GM12878 (cell line): ENCODE results near the gene GPR153. TPM values are rescaled to one million over a fixed set of nuclear protein-coding genes. Genes with fewer than 3 reads are reported as not detected.

Experiments used
- ATAC-seq: fragments of 200-7000 bp; cut with Tn5 transposase; 3 replicates; pipeline ENCODE4 v1.9.1; 2020; ENCODE audit warnings: mild to moderate bottlenecking, moderate library complexity
- BruUV-seq: library from RNA; stranded (reverse); fragments of 400-500 nt; replicated peaks from 2 replicates; lab custom pipeline; 2021; lab: Mats Ljungman, UMichigan
- CTCF ChIA-PET: fragments of 300-600 bp; sonication (Branson Sonifier 250); formaldehyde crosslinking; extraction: SDS; loops from one replicate; lab custom pipeline; 2021; ENCODE audit warnings: inconsistent platforms; lab: Yijun Ruan, JAX
- POLR2A ChIA-PET: fragments of 350-600 bp; formaldehyde crosslinking; extraction: SDS; loops from one replicate; lab custom pipeline; 2021; ENCODE audit warnings: inconsistent platforms; lab: Charles Lee
- RAD21 ChIA-PET: fragments of 300-600 bp; sonication (Branson Sonifier 250); formaldehyde crosslinking; loops from one replicate; lab custom pipeline; 2023; ENCODE audit warnings: antibody characterized with exemption; ENCODE audit not compliant: unreplicated experiment; lab: Charles Lee
- SMC1A ChIA-PET: fragments of 300-600 bp; sonication (Branson Sonifier 250); formaldehyde crosslinking; loops from one replicate; lab custom pipeline; 2023; ENCODE audit not compliant: unreplicated experiment, uncharacterized antibody; lab: Charles Lee
- DNase-seq: peaks from one replicate; pipeline ENCODE4 v3.0.0-alpha.2; 2011; ENCODE audit warnings: low read depth, low spot score
- FAIRE-seq: peaks from 3 replicates; lab custom pipeline; 2011; peaks lifted over from hg19 to GRCh38; lab: Jason Lieb, UNC
- H2AFZ ChIP-seq: 2 replicates; pipeline ENCODE4 v1.6.0; 2011; ENCODE audit warnings: low read depth, low read length, control low read depth; ENCODE audit not compliant: control insufficient read depth
- H3K27ac ChIP-seq: 2 replicates; pipeline ENCODE4 v1.5.1; 2011; ENCODE audit warnings: control low read depth; ENCODE audit not compliant: control insufficient read depth, insufficient read depth
- H3K27me3 ChIP-seq, 2 experiments: replicated peaks in 1 of 2; 2 replicates each; pipeline versions ENCODE4 v1.6.0 to v1.6.1; 2011; ENCODE audit warnings: low read length in 1 of 2; ENCODE audit not compliant: control insufficient read depth in 2 of 2, insufficient read depth in 2 of 2
- H3K36me3 ChIP-seq, 2 experiments: 2 replicates each; pipeline ENCODE4 v1.5.1; 2011; ENCODE audit warnings: low read length in 1 of 2; ENCODE audit not compliant: control insufficient read depth in 2 of 2, insufficient read depth in 2 of 2
- H3K4me1 ChIP-seq: 2 replicates; pipeline ENCODE4 v1.6.1; 2011; ENCODE audit warnings: mild to moderate bottlenecking, low read length, moderate library complexity, mixed read lengths; ENCODE audit not compliant: control insufficient read depth, insufficient read depth
- H3K4me2 ChIP-seq: 2 replicates; pipeline ENCODE4 v1.6.0; 2011; ENCODE audit warnings: control low read depth; ENCODE audit not compliant: control insufficient read depth, insufficient read depth
- H3K4me3 ChIP-seq: fragments of 200-600 bp; sonication (generic); 2 replicates; pipeline ENCODE4 v1.5.1; 2016
- H3K79me2 ChIP-seq: 2 replicates; pipeline ENCODE4 v1.6.0; 2011; ENCODE audit warnings: low read length; ENCODE audit not compliant: control insufficient read depth, insufficient read depth
- H3K9ac ChIP-seq: 2 replicates; pipeline ENCODE4 v1.8.0; 2011; ENCODE audit warnings: low read length, control low read depth, mixed read lengths; ENCODE audit not compliant: control insufficient read depth, insufficient read depth
- H3K9me3 ChIP-seq: replicated peaks from 3 replicates; pipeline ENCODE4 v1.5.1; 2011; ENCODE audit warnings: mild to moderate bottlenecking, low read length; ENCODE audit not compliant: control insufficient read depth, insufficient read depth
- H4K20me1 ChIP-seq: 2 replicates; pipeline ENCODE4 v1.6.0; 2011; ENCODE audit not compliant: control insufficient read depth, insufficient read depth
- EP300 ChIP-seq, 2 experiments: fragments of 150-350 bp in 1 of 2; IDR thresholded peaks; 2 replicates each; pipeline ENCODE4 v1.6.1; 2011 to 2012; ENCODE audit warnings: low read depth in 2 of 2, low read length in 2 of 2, borderline replicate concordance in 1 of 2, improper control_type of control experiment in 1 of 2, inconsistent platforms in 1 of 2; ENCODE audit not compliant: control insufficient read depth in 1 of 2
- EZH2 ChIP-seq: IDR thresholded peaks from 2 replicates; pipeline ENCODE4 v1.6.1; 2012; ENCODE audit warnings: low read depth, mild to moderate bottlenecking, control low read depth, inconsistent platforms, low read length, borderline replicate concordance; ENCODE audit not compliant: control insufficient read depth
- GATAD2B ChIP-seq: fragments of 450-650 bp; conservative IDR thresholded peaks from 2 replicates; pipeline ENCODE4 v1.6.1; 2017; ENCODE audit warnings: low read depth, mild to moderate bottlenecking, moderate library complexity
- JUND ChIP-seq: IDR thresholded peaks from 2 replicates; pipeline ENCODE4 v1.6.1; 2012; ENCODE audit warnings: low read depth, mild to moderate bottlenecking, low read length, improper control_type of control experiment, moderate library complexity
- LARP7 ChIP-seq: fragments of 450-650 bp; IDR thresholded peaks from 2 replicates; pipeline ENCODE4 v1.6.1; 2017; ENCODE audit warnings: mild to moderate bottlenecking
- SRF ChIP-seq, 2 experiments: IDR thresholded peaks; 2 replicates each; pipeline ENCODE4 v1.6.1; 2011; ENCODE audit warnings: low read depth in 2 of 2, low read length in 2 of 2, mild to moderate bottlenecking in 1 of 2, moderate library complexity in 1 of 2
- ZNF622 ChIP-seq: fragments of 450-650 bp; IDR thresholded peaks from 2 replicates; pipeline ENCODE4 v1.6.1; 2017; ENCODE audit warnings: mild to moderate bottlenecking, inconsistent platforms
- WGBS: methylation state at CpG from one replicate; pipeline ENCODE4 v1.1.6; 2016; ENCODE audit warnings: low lambda C conversion rate; ENCODE audit not compliant: insufficient replicate concordance, insufficient coverage; ENCODE audit errors: missing lambda C conversion rate; 5-methylcytosine and 5-hydroxymethylcytosine counted together
- in situ Hi-C: fragments of 300-500 bp; cut with MboI; formaldehyde crosslinking; loops from 9 replicates; pipeline ENCODE4 v1.14.3; 2018; ENCODE audit warnings: mixed read lengths
- intact Hi-C: fragments of 100-400 bp; cut with micrococcal nuclease; formaldehyde crosslinking; loops from one replicate; pipeline ENCODE4 v1.14.2; 2022; ENCODE audit not compliant: unreplicated experiment
- polyA plus RNA-seq, 11 experiments: library from polyadenylated mRNA; depleted of rRNA in 4 of 11; unstranded in 6 of 11; stranded (reverse) in 5 of 11; fragments of >200 nt; fragmentation: Nextera tagmentation in 4 of 11; fragmentation: Illumina TruSeq in 1 of 11; extraction: Ambion mirVana in 4 of 11; extraction: Trizol in 1 of 11; gene quantifications; 1 replicate in 1 of 11; 2 replicates in 10 of 11; pipeline versions ENCODE4 v1.2.1 to v1.2.3, GENCODE V29; 2011 to 2016; ENCODE audit warnings: inconsistent platforms in 2 of 11, missing spikeins in 2 of 11, low read depth in 1 of 11
- total RNA-seq, 4 experiments: library from RNA; depleted of rRNA in 3 of 4; stranded (reverse); fragments of >200 nt in 3 of 4; fragmentation: Illumina TruSeq in 1 of 4; extraction: Trizol in 1 of 4; gene quantifications; 2 replicates each; pipeline versions ENCODE4 v1.2.1 to v1.2.3, GENCODE V29; 2013 to 2021
- TF ChIP-seq, protein P1 (sequence below): fragments of 450-650 bp; IDR thresholded peaks from 2 replicates; pipeline ENCODE4 v1.6.1; 2016; ENCODE audit warnings: mild to moderate bottlenecking, moderate library complexity, borderline replicate concordance
- TF ChIP-seq, protein P2 (sequence below): fragments of 450-650 bp; IDR thresholded peaks from 2 replicates; pipeline ENCODE4 v1.6.1; 2018; ENCODE audit warnings: mild to moderate bottlenecking, low read depth, moderate library complexity; ENCODE audit not compliant: partially characterized antibody
- TF ChIP-seq, protein P3 (sequence below): fragments of 450-650 bp; IDR thresholded peaks from 2 replicates; pipeline ENCODE4 v1.6.1; 2016; ENCODE audit warnings: mild to moderate bottlenecking

Gene GPR153
- total and polyA plus RNA-seq, 10 of the 15 experiments (the other 5 are each of a cell fraction or from before 2014, with no cell fraction given): 0.04 to 2.2 (median 0.54) TPM

DNA sequence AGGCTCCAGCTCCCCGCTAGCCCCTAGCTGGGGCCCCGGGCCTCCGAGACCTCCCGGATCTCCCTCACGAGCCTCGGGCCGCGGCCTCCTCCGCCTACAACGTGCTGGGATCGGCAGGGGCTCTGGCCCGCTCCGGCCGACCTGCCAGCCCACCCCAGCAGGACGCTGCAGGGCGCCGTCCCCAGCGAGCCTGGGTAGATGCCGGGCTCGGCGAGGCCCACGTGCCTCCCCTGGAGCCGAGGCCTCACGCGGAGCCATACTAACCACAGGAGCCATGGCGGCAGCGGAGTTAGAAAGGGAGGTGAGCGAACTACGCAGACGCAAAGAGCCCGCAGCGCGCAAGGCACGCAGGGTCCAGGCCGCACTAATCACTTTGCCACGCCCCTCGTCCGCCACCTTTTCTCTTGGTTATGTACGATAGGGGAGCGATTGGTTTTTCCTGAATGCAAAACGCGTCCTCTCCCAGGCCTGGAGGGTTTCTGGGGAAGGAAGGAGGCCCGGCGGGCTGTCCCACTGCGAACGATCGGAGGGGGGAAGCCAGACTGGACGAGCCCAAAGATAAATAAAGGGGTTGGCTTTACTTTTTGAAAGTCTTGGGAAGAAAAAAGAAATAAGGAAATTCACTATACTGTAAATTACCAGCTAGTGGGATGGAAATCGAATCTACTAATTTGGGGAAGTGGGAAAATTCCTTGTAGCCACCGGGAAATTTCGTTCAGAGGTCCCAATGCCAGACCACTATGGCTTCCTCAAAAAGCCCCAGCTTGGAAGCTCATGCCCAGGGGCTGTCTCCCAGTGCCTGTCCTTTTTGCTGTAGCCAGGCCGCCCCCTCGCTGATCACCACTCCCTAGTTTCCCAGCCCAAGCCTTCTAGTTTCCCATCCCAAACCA lies 61.4 kb downstream of the GPR153 start, which contains the start of gene RPL22:
Gene RPL22, minus strand, starts transcription at position 298 of the 890 bp plus-strand sequence. Its CDS starts 22 bp downstream, at position 276.
- Histone ChIP-seq H3K4me2 (peak within 1 kb of the TSS; percentile 72), H4K20me1 (no peaks in the 10 kb centered on the region), H3K27me3 (no peaks in the 10 kb centered on the region), H3K4me3 (peak within 1 kb of the TSS; percentile 93), H3K4me1 (peaks cover 6% of the 10 kb centered on the region), H3K79me2 (peaks cover 48% of the 10 kb centered on the region), H3K9ac (peak within 1 kb of the TSS; percentile 100), H3K27ac (peak within 1 kb of the TSS; percentile 85), H2AFZ (peak within 1 kb of the TSS; percentile 88), H3K36me3 (peaks cover 2 to 15% of the 10 kb centered on the region in 2 experiments), H3K9me3 (no peaks in the 10 kb centered on the region)
- FAIRE-seq (peak; percentile 98), ATAC-seq (peak; percentile 99), DNase-seq (peak; percentile 94)
- ChIA-PET CTCF (interaction anchor here (0.6 to 2.9 kb wide), 8 partner anchors 10 to 206 kb away, joined by 3 to 9 read pairs (median 4); no protein-coding TSS in a partner anchor), POLR2A (interaction anchor here (0.6 to 1.1 kb wide), 2 partner anchors 57 to 195 kb away, joined by 3 read pairs; no protein-coding TSS in a partner anchor), RAD21 (interaction anchor here (0.6 to 1.1 kb wide), 2 partner anchors 13 to 206 kb away, joined by 3 to 6 read pairs; no protein-coding TSS in a partner anchor), SMC1A (interaction anchor here (0.6 kb wide), 1 partner anchor 12 kb away, joined by 3 read pairs; no protein-coding TSS in a partner anchor)
- BruUV-seq: TSS peak; percentile 75
- intact Hi-C loops (loop anchor here (5.0 kb wide), 1 partner anchor 172 kb away; no protein-coding TSS in a partner anchor), in situ Hi-C loops (no loop called here)
- 5% methylated on average over 53 of the region's 53 CpGs for WGBS
- TF ChIP-seq, protein P1, sequence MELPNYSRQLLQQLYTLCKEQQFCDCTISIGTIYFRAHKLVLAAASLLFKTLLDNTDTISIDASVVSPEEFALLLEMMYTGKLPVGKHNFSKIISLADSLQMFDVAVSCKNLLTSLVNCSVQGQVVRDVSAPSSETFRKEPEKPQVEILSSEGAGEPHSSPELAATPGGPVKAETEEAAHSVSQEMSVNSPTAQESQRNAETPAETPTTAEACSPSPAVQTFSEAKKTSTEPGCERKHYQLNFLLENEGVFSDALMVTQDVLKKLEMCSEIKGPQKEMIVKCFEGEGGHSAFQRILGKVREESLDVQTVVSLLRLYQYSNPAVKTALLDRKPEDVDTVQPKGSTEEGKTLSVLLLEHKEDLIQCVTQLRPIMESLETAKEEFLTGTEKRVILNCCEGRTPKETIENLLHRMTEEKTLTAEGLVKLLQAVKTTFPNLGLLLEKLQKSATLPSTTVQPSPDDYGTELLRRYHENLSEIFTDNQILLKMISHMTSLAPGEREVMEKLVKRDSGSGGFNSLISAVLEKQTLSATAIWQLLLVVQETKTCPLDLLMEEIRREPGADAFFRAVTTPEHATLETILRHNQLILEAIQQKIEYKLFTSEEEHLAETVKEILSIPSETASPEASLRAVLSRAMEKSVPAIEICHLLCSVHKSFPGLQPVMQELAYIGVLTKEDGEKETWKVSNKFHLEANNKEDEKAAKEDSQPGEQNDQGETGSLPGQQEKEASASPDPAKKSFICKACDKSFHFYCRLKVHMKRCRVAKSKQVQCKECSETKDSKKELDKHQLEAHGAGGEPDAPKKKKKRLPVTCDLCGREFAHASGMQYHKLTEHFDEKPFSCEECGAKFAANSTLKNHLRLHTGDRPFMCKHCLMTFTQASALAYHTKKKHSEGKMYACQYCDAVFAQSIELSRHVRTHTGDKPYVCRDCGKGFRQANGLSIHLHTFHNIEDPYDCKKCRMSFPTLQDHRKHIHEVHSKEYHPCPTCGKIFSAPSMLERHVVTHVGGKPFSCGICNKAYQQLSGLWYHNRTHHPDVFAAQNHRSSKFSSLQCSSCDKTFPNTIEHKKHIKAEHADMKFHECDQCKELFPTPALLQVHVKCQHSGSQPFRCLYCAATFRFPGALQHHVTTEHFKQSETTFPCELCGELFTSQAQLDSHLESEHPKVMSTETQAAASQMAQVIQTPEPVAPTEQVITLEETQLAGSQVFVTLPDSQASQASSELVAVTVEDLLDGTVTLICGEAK: peak; percentile 60; the same call in 1 of the 2 replicates
- TF ChIP-seq, protein P2, sequence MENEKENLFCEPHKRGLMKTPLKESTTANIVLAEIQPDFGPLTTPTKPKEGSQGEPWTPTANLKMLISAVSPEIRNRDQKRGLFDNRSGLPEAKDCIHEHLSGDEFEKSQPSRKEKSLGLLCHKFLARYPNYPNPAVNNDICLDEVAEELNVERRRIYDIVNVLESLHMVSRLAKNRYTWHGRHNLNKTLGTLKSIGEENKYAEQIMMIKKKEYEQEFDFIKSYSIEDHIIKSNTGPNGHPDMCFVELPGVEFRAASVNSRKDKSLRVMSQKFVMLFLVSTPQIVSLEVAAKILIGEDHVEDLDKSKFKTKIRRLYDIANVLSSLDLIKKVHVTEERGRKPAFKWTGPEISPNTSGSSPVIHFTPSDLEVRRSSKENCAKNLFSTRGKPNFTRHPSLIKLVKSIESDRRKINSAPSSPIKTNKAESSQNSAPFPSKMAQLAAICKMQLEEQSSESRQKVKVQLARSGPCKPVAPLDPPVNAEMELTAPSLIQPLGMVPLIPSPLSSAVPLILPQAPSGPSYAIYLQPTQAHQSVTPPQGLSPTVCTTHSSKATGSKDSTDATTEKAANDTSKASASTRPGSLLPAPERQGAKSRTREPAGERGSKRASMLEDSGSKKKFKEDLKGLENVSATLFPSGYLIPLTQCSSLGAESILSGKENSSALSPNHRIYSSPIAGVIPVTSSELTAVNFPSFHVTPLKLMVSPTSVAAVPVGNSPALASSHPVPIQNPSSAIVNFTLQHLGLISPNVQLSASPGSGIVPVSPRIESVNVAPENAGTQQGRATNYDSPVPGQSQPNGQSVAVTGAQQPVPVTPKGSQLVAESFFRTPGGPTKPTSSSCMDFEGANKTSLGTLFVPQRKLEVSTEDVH: peak; percentile 69
- TF ChIP-seq EZH2: no peak
- TF ChIP-seq, protein P3, sequence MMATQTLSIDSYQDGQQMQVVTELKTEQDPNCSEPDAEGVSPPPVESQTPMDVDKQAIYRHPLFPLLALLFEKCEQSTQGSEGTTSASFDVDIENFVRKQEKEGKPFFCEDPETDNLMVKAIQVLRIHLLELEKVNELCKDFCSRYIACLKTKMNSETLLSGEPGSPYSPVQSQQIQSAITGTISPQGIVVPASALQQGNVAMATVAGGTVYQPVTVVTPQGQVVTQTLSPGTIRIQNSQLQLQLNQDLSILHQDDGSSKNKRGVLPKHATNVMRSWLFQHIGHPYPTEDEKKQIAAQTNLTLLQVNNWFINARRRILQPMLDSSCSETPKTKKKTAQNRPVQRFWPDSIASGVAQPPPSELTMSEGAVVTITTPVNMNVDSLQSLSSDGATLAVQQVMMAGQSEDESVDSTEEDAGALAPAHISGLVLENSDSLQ: peak; percentile 69
- TF ChIP-seq LARP7: peak; percentile 77; the same call in 1 of the 2 replicates
- no peak for TF ChIP-seq ZNF622
- peak; percentile 80; the same call in 1 of the 2 replicates for TF ChIP-seq GATAD2B
- TF ChIP-seq EP300 (IDR thresholded peaks at IDR 0.05; ENCODE audit: borderline replicate concordance in 1 of 2, control insufficient read depth in 1 of 2, low read depth in 2 of 2, low read length in 2 of 2): peak in 1 of 2 experiments; percentile 31; a peak in 2 of 4 replicates
- TF ChIP-seq SRF (IDR thresholded peaks at IDR 0.05; ENCODE audit: low read depth in 2 of 2, low read length in 2 of 2): peak; percentile 71 to 99; a peak in 3 of 4 replicates
- TF ChIP-seq JUND: peak; percentile 98
